Stimulated activated CD8-positive, alpha-beta memory T cell treated with anti-CD3 and anti-CD28 coated beads, Interleukin-4, amount 100 ng/mL, for 24 hours (primary cell): ENCODE data around the gene SQSTM1.
A peak's percentile ranks its signal among the peaks of the same experiment; 100 is the strongest.

Experiments
- DNase-seq: peaks from one replicate; pipeline ENCODE4 v3.0.0-alpha.2; 2020; ENCODE audit warnings: low read depth

SQSTM1 gene

GRCh38 chr5:179795049-179795862 is 25.4 kb upstream of the SQSTM1 start:
- DNase-seq = no peak

- peak; percentile 52 for DNase-seq
Observed at GRCh38 chr5:179795863-179796833, 24.6 kb upstream of the SQSTM1 start.

- DNase-seq = no peak
Observed at GRCh38 chr5:179796877-179797608, 23.7 kb upstream of the SQSTM1 start.

GRCh38 chr5:179797741-179798140 is 23.0 kb upstream of the SQSTM1 start:
- DNase-seq = no peak

DNA sequence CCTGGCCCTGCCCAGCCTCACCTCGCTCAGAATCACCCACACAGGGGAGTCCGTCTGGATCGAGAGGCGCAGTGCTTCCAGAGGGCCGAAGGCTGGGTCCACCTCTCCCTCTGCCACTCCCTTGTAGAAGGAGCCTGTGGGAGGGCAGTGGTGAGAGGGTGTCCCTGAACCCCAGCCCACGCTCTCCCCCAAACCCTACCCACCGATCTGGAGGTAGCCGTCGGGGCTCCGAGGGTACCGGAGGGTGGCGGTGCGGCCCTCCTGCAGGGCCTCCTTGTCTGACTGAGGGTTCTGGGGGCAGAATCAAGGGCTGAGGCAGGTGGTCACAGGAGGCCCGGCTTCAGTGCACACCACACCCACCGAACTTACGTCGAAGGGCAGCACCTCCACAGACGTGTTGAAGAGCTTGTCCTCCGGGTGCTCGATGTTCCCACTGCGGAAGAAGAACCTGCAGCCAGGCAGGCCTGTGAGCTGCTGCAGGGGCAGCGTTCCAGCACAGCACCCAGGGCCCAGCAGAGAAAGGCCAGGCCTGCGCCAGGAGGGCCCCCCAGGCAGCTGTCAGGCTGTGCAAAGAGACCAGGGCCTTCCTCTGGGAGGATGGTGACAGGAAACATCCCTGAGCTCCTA is 22.4 kb upstream of the SQSTM1 start:
- no peak for DNase-seq

DNA sequence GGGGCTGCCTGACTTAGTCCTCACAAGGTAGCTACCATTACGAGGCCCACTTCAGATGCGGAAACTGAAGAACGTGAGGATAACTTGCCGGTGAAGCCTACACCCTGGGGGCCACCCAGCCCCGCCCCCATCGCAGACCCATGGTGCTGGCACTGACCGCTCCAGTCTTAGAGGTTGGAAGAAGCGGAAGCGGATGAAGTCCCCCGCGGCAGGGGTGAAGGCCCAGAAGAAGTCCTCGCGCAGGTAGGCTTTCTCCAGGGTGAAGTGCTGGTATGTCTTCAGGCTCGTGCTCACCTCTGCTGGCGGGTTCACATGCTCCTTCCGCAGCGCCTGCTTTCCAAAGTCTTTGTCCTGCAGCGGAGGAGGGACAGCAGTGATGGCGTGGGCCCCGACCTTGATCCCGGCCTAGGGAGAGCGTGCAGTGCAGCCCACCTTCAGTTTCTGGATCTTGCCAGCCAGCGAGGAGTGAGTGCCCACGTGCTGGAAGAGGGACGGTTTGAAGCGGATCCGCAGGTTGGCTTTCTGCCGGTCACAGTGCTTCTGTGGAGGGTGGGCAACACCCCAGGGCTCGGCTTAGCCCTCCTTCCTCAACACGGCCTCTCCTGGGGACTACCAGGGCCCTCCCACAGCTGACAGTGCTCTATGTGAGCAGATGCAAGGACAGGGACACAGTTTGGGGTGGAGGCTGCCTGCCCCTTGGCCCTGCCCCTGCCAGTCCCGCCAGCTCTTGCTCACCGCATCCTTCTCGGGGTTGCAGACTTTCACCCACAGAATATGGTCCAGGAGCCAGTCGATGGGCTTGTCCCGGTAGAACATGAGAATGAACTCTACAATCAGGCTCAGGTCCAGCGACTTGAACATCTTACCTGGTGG is 21.7 kb upstream of the SQSTM1 start:
- no peak for DNase-seq

GRCh38 chr5:179799644-179799973 is 21.1 kb upstream of the SQSTM1 start:
- DNase-seq = no peak

- DNase-seq = no peak
Observed at GRCh38 chr5:179800071-179800695, 20.5 kb upstream of the SQSTM1 start.

DNA sequence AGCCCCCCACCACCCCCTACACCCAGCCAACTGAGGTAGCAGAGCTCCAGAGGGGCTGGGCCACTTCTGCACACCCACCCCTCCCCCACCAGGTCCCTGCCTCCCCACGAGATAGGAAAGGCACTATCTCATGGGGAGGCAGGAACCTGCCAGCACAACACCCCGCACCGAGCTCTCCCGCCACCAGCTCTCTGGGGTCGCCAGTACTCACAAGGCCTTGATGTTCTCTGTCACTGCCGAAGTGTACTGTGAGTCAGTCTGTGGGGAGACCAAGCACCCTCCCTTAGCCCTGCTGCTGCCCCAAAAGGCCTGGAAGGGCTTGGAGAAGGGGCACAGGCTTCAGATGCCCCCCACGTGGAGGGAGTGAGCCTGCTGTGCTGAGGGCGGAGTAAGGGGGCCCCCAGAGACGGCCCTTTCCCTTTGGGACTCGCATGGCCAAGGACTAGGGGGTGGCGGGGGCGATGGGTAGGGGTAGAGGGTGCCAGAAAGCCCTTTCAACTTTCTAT is 20.0 kb upstream of the SQSTM1 start:
- DNase-seq = no peak

DNA sequence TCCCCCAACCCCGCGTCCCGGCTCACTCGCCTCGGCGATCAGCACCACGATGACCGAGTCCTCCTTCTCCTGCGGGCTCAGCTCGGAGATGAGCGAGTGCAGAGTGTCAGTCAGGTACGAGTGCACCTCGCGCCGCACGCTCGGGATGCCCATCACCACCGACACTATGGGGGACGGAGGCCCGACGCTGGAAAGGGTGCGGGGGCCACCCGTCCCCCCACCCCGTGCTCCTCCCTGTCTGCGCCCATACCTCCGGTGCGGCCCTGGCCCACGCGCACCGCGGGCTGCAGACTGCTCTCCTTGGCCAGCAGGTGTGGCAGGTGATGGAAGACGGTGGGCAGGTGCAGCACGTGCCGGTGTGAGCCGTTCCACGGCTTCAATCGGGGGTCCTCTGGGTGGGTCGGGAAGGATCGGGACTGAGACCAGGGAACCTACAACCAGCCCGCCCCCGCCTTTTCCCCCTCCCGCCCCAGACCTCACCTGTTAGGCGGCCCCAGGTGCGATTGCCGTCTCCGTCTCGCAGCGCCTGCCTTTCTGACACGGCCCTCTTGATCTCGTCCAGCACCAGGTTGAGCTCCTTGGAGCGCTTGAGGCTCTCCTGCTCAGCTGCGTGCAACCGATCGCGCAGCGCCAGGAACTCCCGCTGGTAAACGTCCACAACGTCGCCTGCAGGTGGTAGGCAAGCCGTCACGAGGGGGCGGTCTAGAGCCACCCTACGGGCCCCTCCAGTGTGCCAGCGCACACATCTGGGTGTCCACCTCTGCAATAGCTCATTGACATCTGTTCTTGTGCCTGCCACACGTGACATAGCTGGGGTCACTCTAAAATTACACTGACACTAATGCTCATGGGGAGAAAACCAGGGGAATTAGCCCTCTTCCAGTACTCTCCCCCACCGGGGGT is 19.1 kb upstream of the SQSTM1 start:
- DNase-seq = peak; percentile 79

DNA sequence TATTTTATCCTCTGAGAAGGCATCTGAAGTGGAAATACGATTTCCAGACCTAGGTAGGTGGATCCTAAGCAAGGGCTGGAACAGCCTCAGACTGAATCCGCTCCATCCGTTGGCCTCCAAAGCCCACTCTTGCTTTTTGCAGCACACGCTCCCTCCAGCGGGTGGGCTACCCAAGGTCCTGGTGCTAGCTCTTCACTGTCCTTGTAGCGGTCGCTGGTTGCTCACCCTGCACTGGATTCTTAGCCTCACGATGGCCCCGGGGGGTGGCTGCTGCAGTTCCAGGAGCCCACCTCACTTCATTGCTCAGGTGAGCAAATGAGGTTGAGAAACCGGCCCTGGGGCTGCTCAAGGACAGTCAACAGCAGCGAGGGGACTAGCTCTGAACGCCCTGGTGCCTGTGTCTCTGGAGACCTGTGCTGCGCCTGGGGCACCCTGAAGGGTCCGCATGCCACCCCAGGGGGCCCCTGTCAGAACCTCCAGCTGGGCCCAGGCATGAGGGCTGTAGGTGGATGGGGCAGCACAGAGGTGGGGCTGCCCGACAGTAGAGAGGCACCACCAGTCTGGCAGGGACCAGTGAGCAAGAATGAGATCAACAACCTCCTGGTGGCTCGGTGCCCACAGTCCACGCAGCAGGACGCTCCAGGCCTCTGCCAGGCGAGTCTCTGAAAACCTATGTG is 18.4 kb upstream of the SQSTM1 start:
- DNase-seq = no peak

- no peak for DNase-seq
Observed at GRCh38 chr5:179802950-179803562, 17.6 kb upstream of the SQSTM1 start.

- DNase-seq = no peak
Observed at GRCh38 chr5:179803651-179804554, 16.8 kb upstream of the SQSTM1 start.

DNA sequence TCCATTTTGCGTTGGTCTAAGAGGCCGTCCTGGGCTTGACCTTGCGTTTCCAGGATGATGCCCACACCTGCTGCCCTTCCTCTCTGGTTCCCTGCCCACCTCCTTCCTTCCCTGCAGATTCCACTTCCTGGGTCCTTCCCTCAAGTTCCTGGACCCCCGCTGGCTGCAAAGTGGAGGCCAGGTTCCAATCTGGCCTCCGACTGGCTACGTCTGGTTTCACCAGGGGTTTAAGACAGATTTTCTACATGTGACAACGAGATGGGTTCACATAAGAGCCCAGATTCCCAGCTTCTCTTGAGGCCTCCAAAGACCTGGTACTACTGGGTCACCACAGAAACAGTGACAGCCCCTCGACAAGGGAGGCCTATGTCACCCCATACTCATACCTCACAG is 16.2 kb upstream of the SQSTM1 start:
- no peak for DNase-seq

DNA sequence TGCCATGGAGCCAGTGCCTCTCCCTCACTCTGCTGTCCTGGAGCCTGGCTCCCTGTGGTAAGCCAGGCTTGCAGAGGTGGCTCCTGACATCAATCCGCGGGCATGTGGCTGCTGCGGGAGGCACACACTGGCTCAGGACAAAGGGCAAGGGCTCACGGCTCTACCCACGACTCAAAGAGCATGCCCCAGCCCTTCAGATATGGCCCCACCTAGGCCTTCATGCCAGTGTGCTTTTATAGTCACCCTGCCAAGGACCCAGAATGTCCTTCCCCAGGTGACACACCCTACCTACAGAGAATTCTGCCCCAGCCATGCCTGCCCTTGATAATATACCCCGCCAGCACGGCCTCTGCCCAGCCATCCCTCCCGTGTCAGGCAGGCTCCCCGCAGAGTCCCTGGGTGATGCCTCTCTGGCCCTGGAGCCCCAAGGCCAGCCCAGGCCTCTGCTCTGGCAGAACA is 15.6 kb upstream of the SQSTM1 start:
- no peak for DNase-seq

DNA sequence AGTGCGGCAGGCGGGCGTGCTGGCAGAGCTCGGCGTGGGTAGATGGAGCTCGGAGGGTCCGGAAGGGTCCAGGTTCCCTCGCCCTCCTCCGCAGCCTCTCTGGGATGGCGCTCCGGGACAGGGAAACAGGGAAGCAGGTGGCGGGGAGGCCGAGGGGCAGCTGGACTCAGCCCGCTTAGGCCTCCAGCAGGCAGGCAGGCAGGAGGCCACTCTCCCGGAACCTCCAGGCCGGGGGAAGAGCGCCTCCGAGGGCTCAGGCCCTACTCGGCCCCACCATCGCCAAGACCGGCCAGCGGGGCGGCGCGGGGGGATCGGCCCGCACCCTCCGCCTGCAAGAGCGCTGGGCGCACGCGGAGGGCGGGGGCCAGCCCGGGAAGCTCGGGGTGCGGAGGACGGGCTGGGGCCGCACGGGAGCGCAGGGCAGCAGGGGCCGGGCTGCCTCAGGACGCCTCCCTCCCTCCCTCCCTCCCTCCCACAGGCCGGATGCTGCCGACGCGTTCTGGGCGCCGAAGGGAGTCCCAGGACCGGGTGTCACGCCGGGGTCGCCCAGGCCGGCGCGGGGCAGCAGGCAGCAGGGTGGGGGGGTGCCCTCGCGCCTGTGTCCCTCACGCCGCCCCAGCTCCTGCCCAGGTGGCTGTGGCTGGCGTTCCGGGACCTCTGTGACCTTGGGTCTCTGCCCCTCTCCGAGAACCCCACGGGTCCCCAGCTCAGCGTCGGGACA is 15.0 kb upstream of the SQSTM1 start:
- no peak for DNase-seq
